Activated naive CD4-positive, alpha-beta T cell treated with anti-CD3 and anti-CD28 coated beads, Interleukin-2, amount 50 U/mL, for 72 hours (primary cell): ENCODE results near the gene NECTIN1. TPM values are rescaled to one million over a fixed set of nuclear protein-coding genes. Genes with fewer than 3 reads are reported as not detected.
A peak's percentile ranks its signal among the peaks of the same experiment; 100 is the strongest.

ENCODE experiments used
- ATAC-seq, 2 donors: fragments of 150-1000 bp; cut with Tn5 transposase; 2 replicates each; pipeline ENCODE4 v1.10.0; 2021; ENCODE audit warnings: mild to moderate bottlenecking in 2 of 2, moderate library complexity in 2 of 2
- DNase-seq, 2 donors: peaks; one replicate each; pipeline ENCODE4 v3.0.0; 2021 to 2022; ENCODE audit warnings: low spot score in 2 of 2
- H3K27ac Mint-ChIP-seq, 2 donors: one replicate each; pipeline ENCODE4 v1.8.0; 2022; ENCODE audit warnings: mild to moderate bottlenecking in 2 of 2, mixed read lengths in 2 of 2
- H3K36me3 Mint-ChIP-seq, 2 donors: one replicate each; pipeline ENCODE4 v1.8.0; 2022; ENCODE audit warnings: mixed read lengths in 2 of 2
- H3K9me3 Mint-ChIP-seq, 2 donors: one replicate each; pipeline ENCODE4 v1.8.0; 2022; ENCODE audit warnings: mixed read lengths in 2 of 2
- total RNA-seq, 2 donors: library from RNA; stranded (reverse); gene quantifications; one replicate each; pipeline ENCODE4 v1.2.3, GENCODE V29; 2022

Gene NECTIN1
- total RNA-seq, 2 donors from 2014 or later = 0.20 to 2.2 TPM

GRCh38 chr11:119652907-119653659 is 75.9 kb downstream of the NECTIN1 start:
- DNase-seq (no peak), ATAC-seq (no peak)
- peaks cover 0 to 2% of the 10 kb centered on the region in 2 donors for H3K9me3 Mint-ChIP-seq
- no peak overlapping the region for H3K27ac Mint-ChIP-seq
- H3K36me3 Mint-ChIP-seq = no peaks in the 10 kb centered on the region

- no peaks in the 10 kb centered on the region for H3K36me3 Mint-ChIP-seq
- no peak for DNase-seq
Measured at GRCh38 chr11:119651802-119652584, 77.0 kb downstream of the NECTIN1 start.

GRCh38 chr11:119650251-119650650 is 78.7 kb downstream of the NECTIN1 start:
- DNase-seq = no peak
- Mint-ChIP-seq H3K27ac (no peak overlapping the region), H3K9me3 (peaks cover 0 to 3% of the 10 kb centered on the region in 2 donors), H3K36me3 (no peaks in the 10 kb centered on the region)
- ATAC-seq = no peak

More at GRCh38 chr11:119651802-119652584, 77.0 kb downstream of the NECTIN1 start:
- Mint-ChIP-seq H3K9me3 (peaks cover 0 to 3% of the 10 kb centered on the region in 2 donors), H3K27ac (peak overlapping the region in 1 of 2 donors; percentile 66)
- no peak for ATAC-seq

GRCh38 chr11:119647254-119647653 is 81.7 kb downstream of the NECTIN1 start:
- peaks cover 0 to 3% of the 10 kb centered on the region in 2 donors for H3K9me3 Mint-ChIP-seq
- DNase-seq (no peak), ATAC-seq (no peak)
- no peak overlapping the region for H3K27ac Mint-ChIP-seq
- H3K36me3 Mint-ChIP-seq = no peaks in the 10 kb centered on the region

- ATAC-seq (no peak), DNase-seq (no peak)
- H3K27ac Mint-ChIP-seq = no peak overlapping the region
- no peaks in the 10 kb centered on the region for H3K36me3 Mint-ChIP-seq
- peaks cover 0 to 3% of the 10 kb centered on the region in 2 donors for H3K9me3 Mint-ChIP-seq
Measured at GRCh38 chr11:119645018-119645417, 84.0 kb downstream of the NECTIN1 start.

- no peak for ATAC-seq
- Mint-ChIP-seq H3K36me3 (no peaks in the 10 kb centered on the region), H3K9me3 (peaks cover 0 to 3% of the 10 kb centered on the region in 2 donors), H3K27ac (no peak overlapping the region)
- DNase-seq = no peak
Measured at GRCh38 chr11:119644502-119644901, 84.5 kb downstream of the NECTIN1 start.

- peaks cover 0 to 3% of the 10 kb centered on the region in 2 donors for H3K9me3 Mint-ChIP-seq
- no peak for DNase-seq
Measured at GRCh38 chr11:119643876-119644225, 85.1 kb downstream of the NECTIN1 start.

GRCh38 chr11:119643212-119643875 is 85.7 kb downstream of the NECTIN1 start:
- no peaks in the 10 kb centered on the region for H3K36me3 Mint-ChIP-seq
- DNase-seq (no peak), ATAC-seq (no peak)
- H3K27ac Mint-ChIP-seq = no peak overlapping the region
- H3K9me3 Mint-ChIP-seq = peaks cover 0 to 3% of the 10 kb centered on the region in 2 donors

More at GRCh38 chr11:119643876-119644225, 85.1 kb downstream of the NECTIN1 start:
- Mint-ChIP-seq H3K27ac (no peak overlapping the region), H3K36me3 (no peaks in the 10 kb centered on the region)
- no peak for ATAC-seq

- peak in 1 of 2 donors; percentile 26 for DNase-seq
- ATAC-seq = peak in 1 of 2 donors; percentile 46
- no peaks in the 10 kb centered on the region for H3K36me3 Mint-ChIP-seq
- H3K9me3 Mint-ChIP-seq = no peaks in the 10 kb centered on the region
- H3K27ac Mint-ChIP-seq = no peak overlapping the region
Measured at GRCh38 chr11:119641983-119642745, 86.8 kb downstream of the NECTIN1 start.

GRCh38 chr11:119640541-119640940 is 88.5 kb downstream of the NECTIN1 start:
- DNase-seq (no peak), ATAC-seq (no peak)
- no peaks in the 10 kb centered on the region for H3K9me3 Mint-ChIP-seq
- H3K27ac Mint-ChIP-seq = no peak overlapping the region
- H3K36me3 Mint-ChIP-seq = no peaks in the 10 kb centered on the region

GRCh38 chr11:119639642-119640205 is 89.3 kb downstream of the NECTIN1 start:
- Mint-ChIP-seq H3K36me3 (no peaks in the 10 kb centered on the region), H3K9me3 (no peaks in the 10 kb centered on the region), H3K27ac (no peak overlapping the region)
- ATAC-seq = no peak
- DNase-seq = no peak

GRCh38 chr11:119638851-119639250 is 90.1 kb downstream of the NECTIN1 start:
- H3K36me3 Mint-ChIP-seq = no peaks in the 10 kb centered on the region
- ATAC-seq (no peak), DNase-seq (no peak)
- H3K27ac Mint-ChIP-seq = no peak overlapping the region
- H3K9me3 Mint-ChIP-seq = no peaks in the 10 kb centered on the region

GRCh38 chr11:119637481-119637880 is 91.5 kb downstream of the NECTIN1 start:
- DNase-seq (no peak), ATAC-seq (no peak)
- no peaks in the 10 kb centered on the region for H3K9me3 Mint-ChIP-seq
- no peaks in the 10 kb centered on the region for H3K36me3 Mint-ChIP-seq
- H3K27ac Mint-ChIP-seq = no peak overlapping the region

GRCh38 chr11:119635776-119636175 is 93.2 kb downstream of the NECTIN1 start:
- ATAC-seq = no peak
- H3K36me3 Mint-ChIP-seq = no peaks in the 10 kb centered on the region
- H3K27ac Mint-ChIP-seq = no peak overlapping the region
- no peak for DNase-seq
- no peaks in the 10 kb centered on the region for H3K9me3 Mint-ChIP-seq

- Mint-ChIP-seq H3K36me3 (no peaks in the 10 kb centered on the region), H3K27ac (no peak overlapping the region), H3K9me3 (no peaks in the 10 kb centered on the region)
- ATAC-seq (no peak), DNase-seq (no peak)
Measured at GRCh38 chr11:119635041-119635740, 93.8 kb downstream of the NECTIN1 start.

GRCh38 chr11:119634301-119634700 is 94.7 kb downstream of the NECTIN1 start:
- Mint-ChIP-seq H3K36me3 (no peaks in the 10 kb centered on the region), H3K9me3 (no peaks in the 10 kb centered on the region), H3K27ac (no peak overlapping the region)
- ATAC-seq (no peak), DNase-seq (no peak)
